ENCODE data around the gene GDF7.
"Not testable (repeated sequence)": the region's sequence is repeated elsewhere in the genome, so short reads cannot be mapped to it uniquely, and the experiment has no call there.

The GDF7 gene

GRCh38 chr2:20716164-20716563, 49.2 kb downstream of the GDF7 start:
- not testable (repeated sequence) for H3K4ac ChIP-seq (ENCODE audit: low read depth, low read length); H3K4me2 ChIP-seq (ENCODE audit: low read length); H2BK15ac ChIP-seq (replicated peaks; ENCODE audit: low read depth); H4K5ac ChIP-seq (ENCODE audit: low read length); H3K36me3 ChIP-seq (ENCODE audit: control insufficient read depth, insufficient read depth, low read length); H3K79me2 ChIP-seq (ENCODE audit: control insufficient read depth, insufficient read depth, low read length); H3K4me1 ChIP-seq (ENCODE audit: control insufficient read depth, low read depth, low read length); H3K27me3 ChIP-seq (ENCODE audit: insufficient read depth, low read length, poor library complexity); H3K27ac ChIP-seq (ENCODE audit: low read depth, low read length); H3K23ac ChIP-seq (ENCODE audit: low read length); H2AK5ac ChIP-seq (ENCODE audit: low read length); H2BK120ac ChIP-seq (ENCODE audit: low read depth, low read length); H3K18ac ChIP-seq (ENCODE audit: low read length); H2BK5ac ChIP-seq (ENCODE audit: low read length); H3K9ac ChIP-seq (ENCODE audit: low read length); H4K8ac ChIP-seq (ENCODE audit: low read depth, low read length); H3K4me3 ChIP-seq (ENCODE audit: low read length); H3K56ac ChIP-seq (ENCODE audit: low read length); H3K79me1 ChIP-seq (ENCODE audit: low read length); DNase-seq
- WGBS (ENCODE audit: extremely low coverage, insufficient coverage, low lambda C conversion rate), result no CpG with 5 or more reads among the region's 3 CpGs

GRCh38 chr2:20717641-20718040, 50.7 kb downstream of the GDF7 start:
- Histone ChIP-seq H3K4me3 (ENCODE audit: low read length) (no peak overlapping the region), H4K8ac (ENCODE audit: low read depth, low read length) (no peak overlapping the region), H3K4me1 (ENCODE audit: control insufficient read depth, low read depth, low read length) (no peaks in the 10 kb centered on the region), H2BK120ac (ENCODE audit: low read depth, low read length) (no peak overlapping the region), H3K27me3 (ENCODE audit: insufficient read depth, low read length, poor library complexity) (no peaks in the 10 kb centered on the region), H3K18ac (ENCODE audit: low read length) (no peak overlapping the region), H2BK15ac (replicated peaks; ENCODE audit: low read depth) (no peak overlapping the region), H3K27ac (ENCODE audit: low read depth, low read length) (no peak overlapping the region), H3K4ac (ENCODE audit: low read depth, low read length) (no peak overlapping the region), H3K4me2 (ENCODE audit: low read length) (no peak overlapping the region), H2AK5ac (ENCODE audit: low read length) (no peak overlapping the region), H3K79me2 (ENCODE audit: control insufficient read depth, insufficient read depth, low read length) (no peaks in the 10 kb centered on the region), H2BK5ac (ENCODE audit: low read length) (no peak overlapping the region), H4K5ac (ENCODE audit: low read length) (no peak overlapping the region), H3K56ac (ENCODE audit: low read length) (no peak overlapping the region), H3K79me1 (ENCODE audit: low read length) (no peaks in the 10 kb centered on the region), H3K36me3 (ENCODE audit: control insufficient read depth, insufficient read depth, low read length) (no peaks in the 10 kb centered on the region), H3K9ac (ENCODE audit: low read length) (no peak overlapping the region), H3K23ac (ENCODE audit: low read length) (no peak overlapping the region)
- no CpG with 5 or more reads among the region's 1 CpG for WGBS (ENCODE audit: extremely low coverage, insufficient coverage, low lambda C conversion rate)
- no peak for DNase-seq

DNA sequence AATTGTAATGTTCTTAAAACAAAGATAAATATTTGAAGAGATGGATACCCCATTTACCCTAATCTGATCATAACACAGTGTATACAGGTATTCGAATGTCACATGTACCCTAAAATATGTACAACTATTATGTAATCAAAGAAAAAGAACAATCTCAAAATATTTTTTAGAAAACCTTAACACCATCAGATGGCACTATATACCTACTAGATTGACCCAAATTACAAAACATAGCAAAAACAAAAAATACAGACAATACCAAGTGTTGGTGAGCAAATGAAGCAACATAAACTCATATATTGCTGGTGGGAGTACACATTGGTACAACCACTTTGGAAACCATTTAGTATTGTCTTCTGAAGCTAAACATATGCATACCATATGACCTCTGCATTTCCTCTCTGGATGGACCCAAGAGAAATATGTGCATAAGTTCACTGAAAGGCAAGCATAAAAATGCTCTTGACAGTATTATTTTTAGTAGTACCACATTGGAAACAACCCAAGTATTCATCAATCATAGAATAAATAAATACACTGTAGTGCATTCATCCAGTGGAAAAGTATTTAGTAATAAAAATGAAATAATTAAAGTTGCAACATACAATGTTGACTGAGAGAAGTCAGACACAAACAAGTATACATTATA, 55.8 kb downstream of the GDF7 start:
- H3K36me3 ChIP-seq (ENCODE audit: control insufficient read depth, insufficient read depth, low read length), result no peaks in the 10 kb centered on the region
- WGBS (ENCODE audit: extremely low coverage, insufficient coverage, low lambda C conversion rate), result no CpG with 5 or more reads among the region's 1 CpG
- DNase-seq, result no peak
- no peak overlapping the region for H3K56ac ChIP-seq (ENCODE audit: low read length)
- no peak overlapping the region for H2AK5ac ChIP-seq (ENCODE audit: low read length)
- H3K4me1 ChIP-seq (ENCODE audit: control insufficient read depth, low read depth, low read length), result no peaks in the 10 kb centered on the region
- H3K4ac ChIP-seq (ENCODE audit: low read depth, low read length), result no peak overlapping the region
- no peak overlapping the region for H2BK120ac ChIP-seq (ENCODE audit: low read depth, low read length)
- no peaks in the 10 kb centered on the region for H3K27me3 ChIP-seq (ENCODE audit: insufficient read depth, low read length, poor library complexity)
- H2BK5ac ChIP-seq (ENCODE audit: low read length), result no peak overlapping the region
- no peak overlapping the region for H3K23ac ChIP-seq (ENCODE audit: low read length)
- H3K18ac ChIP-seq (ENCODE audit: low read length), result no peak overlapping the region
- no peak overlapping the region for H2BK15ac ChIP-seq (replicated peaks; ENCODE audit: low read depth)
- H4K8ac ChIP-seq (ENCODE audit: low read depth, low read length), result no peak overlapping the region
- H3K4me2 ChIP-seq (ENCODE audit: low read length), result no peak overlapping the region
- H3K79me1 ChIP-seq (ENCODE audit: low read length), result no peaks in the 10 kb centered on the region
- no peaks in the 10 kb centered on the region for H3K79me2 ChIP-seq (ENCODE audit: control insufficient read depth, insufficient read depth, low read length)
- no peak overlapping the region for H3K27ac ChIP-seq (ENCODE audit: low read depth, low read length)
- no peak overlapping the region for H4K5ac ChIP-seq (ENCODE audit: low read length)
- no peak overlapping the region for H3K9ac ChIP-seq (ENCODE audit: low read length)
- no peak overlapping the region for H3K4me3 ChIP-seq (ENCODE audit: low read length)

DNA sequence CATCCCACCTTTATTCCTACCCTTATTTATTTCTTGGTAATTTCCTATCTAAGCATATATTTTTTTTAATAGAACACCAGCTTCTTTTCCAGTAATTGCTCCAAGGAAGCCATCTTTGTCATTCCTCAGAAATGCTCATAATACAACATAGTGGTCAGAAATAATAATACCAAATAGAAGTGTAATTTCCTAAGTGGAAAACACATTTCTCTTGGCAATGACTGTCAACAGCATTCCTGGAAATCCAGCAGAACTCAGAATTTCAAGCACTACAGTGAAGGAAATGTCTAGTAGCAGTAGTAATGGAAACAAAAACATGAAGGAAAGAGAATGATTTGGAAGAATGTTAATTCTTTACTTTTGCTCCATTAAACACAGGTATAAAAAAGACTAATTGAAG, 56.6 kb downstream of the GDF7 start:
- no peak overlapping the region for H4K5ac ChIP-seq (ENCODE audit: low read length)
- H3K4ac ChIP-seq (ENCODE audit: low read depth, low read length), result no peak overlapping the region
- H3K23ac ChIP-seq (ENCODE audit: low read length), result no peak overlapping the region
- H2BK120ac ChIP-seq (ENCODE audit: low read depth, low read length), result no peak overlapping the region
- no peak overlapping the region for H3K4me2 ChIP-seq (ENCODE audit: low read length)
- no peaks in the 10 kb centered on the region for H3K4me1 ChIP-seq (ENCODE audit: control insufficient read depth, low read depth, low read length)
- H3K4me3 ChIP-seq (ENCODE audit: low read length), result no peak overlapping the region
- H3K9ac ChIP-seq (ENCODE audit: low read length), result no peak overlapping the region
- no peak overlapping the region for H2BK15ac ChIP-seq (replicated peaks; ENCODE audit: low read depth)
- H3K27ac ChIP-seq (ENCODE audit: low read depth, low read length), result no peak overlapping the region
- no peak overlapping the region for H4K8ac ChIP-seq (ENCODE audit: low read depth, low read length)
- no peaks in the 10 kb centered on the region for H3K36me3 ChIP-seq (ENCODE audit: control insufficient read depth, insufficient read depth, low read length)
- H2BK5ac ChIP-seq (ENCODE audit: low read length), result no peak overlapping the region
- no peak overlapping the region for H3K18ac ChIP-seq (ENCODE audit: low read length)
- DNase-seq, result no peak
- H3K79me2 ChIP-seq (ENCODE audit: control insufficient read depth, insufficient read depth, low read length), result no peaks in the 10 kb centered on the region
- H3K79me1 ChIP-seq (ENCODE audit: low read length), result no peaks in the 10 kb centered on the region
- no peak overlapping the region for H3K56ac ChIP-seq (ENCODE audit: low read length)
- H3K27me3 ChIP-seq (ENCODE audit: insufficient read depth, low read length, poor library complexity), result no peaks in the 10 kb centered on the region
- H2AK5ac ChIP-seq (ENCODE audit: low read length), result no peak overlapping the region

- H4K8ac ChIP-seq (ENCODE audit: low read depth, low read length), result no peak overlapping the region
- H2AK5ac ChIP-seq (ENCODE audit: low read length), result no peak overlapping the region
- H3K27ac ChIP-seq (ENCODE audit: low read depth, low read length), result no peak overlapping the region
- no peak overlapping the region for H3K9ac ChIP-seq (ENCODE audit: low read length)
- no peaks in the 10 kb centered on the region for H3K27me3 ChIP-seq (ENCODE audit: insufficient read depth, low read length, poor library complexity)
- H2BK5ac ChIP-seq (ENCODE audit: low read length), result no peak overlapping the region
- H2BK15ac ChIP-seq (replicated peaks; ENCODE audit: low read depth), result no peak overlapping the region
- no peak overlapping the region for H4K5ac ChIP-seq (ENCODE audit: low read length)
- DNase-seq, result no peak
- no peaks in the 10 kb centered on the region for H3K36me3 ChIP-seq (ENCODE audit: control insufficient read depth, insufficient read depth, low read length)
- H3K79me1 ChIP-seq (ENCODE audit: low read length), result no peaks in the 10 kb centered on the region
- no CpG with 5 or more reads among the region's 3 CpGs for WGBS (ENCODE audit: extremely low coverage, insufficient coverage, low lambda C conversion rate)
- H3K4me1 ChIP-seq (ENCODE audit: control insufficient read depth, low read depth, low read length), result no peaks in the 10 kb centered on the region
- no peak overlapping the region for H3K4ac ChIP-seq (ENCODE audit: low read depth, low read length)
- H3K4me3 ChIP-seq (ENCODE audit: low read length), result no peak overlapping the region
- no peak overlapping the region for H3K18ac ChIP-seq (ENCODE audit: low read length)
- no peak overlapping the region for H3K56ac ChIP-seq (ENCODE audit: low read length)
- H3K4me2 ChIP-seq (ENCODE audit: low read length), result no peak overlapping the region
- no peak overlapping the region for H3K23ac ChIP-seq (ENCODE audit: low read length)
- no peak overlapping the region for H2BK120ac ChIP-seq (ENCODE audit: low read depth, low read length)
- no peaks in the 10 kb centered on the region for H3K79me2 ChIP-seq (ENCODE audit: control insufficient read depth, insufficient read depth, low read length)
Measured at GRCh38 chr2:20724500-20725053, 57.6 kb downstream of the GDF7 start.

DNA sequence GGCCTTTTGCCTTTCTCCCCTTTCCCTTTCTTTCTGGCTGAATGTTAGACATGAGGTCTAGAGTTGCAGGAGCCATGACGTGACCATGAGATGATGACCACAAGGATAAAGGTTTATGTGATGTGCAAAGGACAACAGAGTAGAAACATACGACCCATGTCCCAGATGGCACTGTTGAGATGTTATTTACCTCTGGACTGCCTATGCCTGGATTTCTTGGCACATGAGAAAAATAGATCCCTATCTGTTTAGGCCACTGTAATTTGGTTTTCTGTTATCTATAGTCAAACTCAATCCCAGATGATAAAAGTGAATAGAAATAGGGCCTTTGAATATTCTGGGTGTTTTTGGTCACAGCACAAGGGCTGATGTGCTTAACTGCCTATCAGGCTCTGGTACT, 58.8 kb downstream of the GDF7 start:
- Histone ChIP-seq H3K9ac (ENCODE audit: low read length) (no peak overlapping the region), H3K79me1 (ENCODE audit: low read length) (no peaks in the 10 kb centered on the region), H3K4me3 (ENCODE audit: low read length) (no peak overlapping the region), H2BK5ac (ENCODE audit: low read length) (no peak overlapping the region), H2AK5ac (ENCODE audit: low read length) (no peak overlapping the region), H4K8ac (ENCODE audit: low read depth, low read length) (no peak overlapping the region), H2BK15ac (replicated peaks; ENCODE audit: low read depth) (no peak overlapping the region), H3K27ac (ENCODE audit: low read depth, low read length) (no peak overlapping the region), H3K4ac (ENCODE audit: low read depth, low read length) (no peak overlapping the region), H3K27me3 (ENCODE audit: insufficient read depth, low read length, poor library complexity) (no peaks in the 10 kb centered on the region), H3K56ac (ENCODE audit: low read length) (no peak overlapping the region), H2BK120ac (ENCODE audit: low read depth, low read length) (no peak overlapping the region), H3K18ac (ENCODE audit: low read length) (no peak overlapping the region), H3K23ac (ENCODE audit: low read length) (no peak overlapping the region), H3K4me2 (ENCODE audit: low read length) (no peak overlapping the region), H3K4me1 (ENCODE audit: control insufficient read depth, low read depth, low read length) (no peaks in the 10 kb centered on the region), H4K5ac (ENCODE audit: low read length) (no peak overlapping the region), H3K79me2 (ENCODE audit: control insufficient read depth, insufficient read depth, low read length) (no peaks in the 10 kb centered on the region), H3K36me3 (ENCODE audit: control insufficient read depth, insufficient read depth, low read length) (no peaks in the 10 kb centered on the region)
- WGBS (ENCODE audit: extremely low coverage, insufficient coverage, low lambda C conversion rate), result no CpG with 5 or more reads among the region's 2 CpGs
- no peak for DNase-seq

Measured in mesendoderm (in vitro differentiated cells).